Left kidney (tissue), 2 donors: ENCODE measurements around the gene PDE1A. TPM values are rescaled to one million over a fixed set of nuclear protein-coding genes. Genes with fewer than 3 reads are reported as not detected.

ENCODE experiments used
- DNase-seq: peaks from one replicate; pipeline ENCODE4 v3.0.0-alpha.2; 2013
- polyA plus RNA-seq: library from polyadenylated mRNA; unstranded; fragments of 120-200 nt; gene quantifications from one replicate; pipeline ENCODE4 v1.2.1, GENCODE V29; 2013; ENCODE audit not compliant: insufficient read length

PDE1A gene
- polyA plus RNA-seq, 1 donor = 24.0 TPM

GRCh38 chr2:182133195-182133891 lies 293.5 kb downstream of the PDE1A start:
- DNase-seq = no peak

GRCh38 chr2:182132605-182133004 lies 294.2 kb downstream of the PDE1A start:
- no peak for DNase-seq

DNA sequence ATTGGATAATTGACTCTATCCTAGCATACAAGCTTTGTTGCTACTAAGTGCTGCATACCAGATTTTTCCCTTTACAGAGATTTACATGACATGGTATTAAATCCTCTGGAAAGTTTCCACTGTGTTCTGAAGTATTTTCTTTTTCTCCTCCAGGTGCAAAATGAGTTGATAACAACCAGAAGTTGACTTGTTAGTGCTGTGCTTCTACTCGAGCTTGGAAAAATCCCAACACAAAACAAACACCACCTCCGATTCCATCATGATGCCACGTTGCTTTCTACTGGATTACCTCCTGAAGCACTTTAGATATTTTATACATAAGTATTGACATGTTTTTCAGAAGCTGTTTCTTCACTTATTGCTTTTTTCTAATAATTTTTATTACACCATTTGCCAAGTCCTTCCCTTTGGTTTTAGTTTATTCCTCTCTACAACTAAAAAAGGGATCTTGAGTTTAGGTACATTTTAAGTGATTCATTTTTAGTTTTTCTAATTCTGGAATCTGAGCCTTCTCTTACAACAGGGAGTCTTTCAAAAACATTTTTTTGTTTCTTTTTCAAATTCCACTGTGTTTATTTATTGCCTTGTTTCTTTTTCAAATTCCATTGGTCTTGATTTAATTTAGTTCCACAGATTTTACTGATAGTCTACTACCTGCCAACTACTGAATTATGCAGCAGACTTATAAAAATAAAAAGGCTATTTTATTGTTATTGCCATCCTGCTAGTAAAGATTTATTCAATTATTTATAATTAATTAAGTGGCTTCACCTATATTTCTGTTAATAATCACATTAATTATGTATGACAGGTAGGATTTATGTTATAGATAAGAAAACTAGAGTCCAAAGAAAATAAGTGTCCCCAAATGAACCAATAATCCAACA lies 297.8 kb downstream of the PDE1A start:
- no peak for DNase-seq

GRCh38 chr2:182117196-182117595 lies 309.6 kb downstream of the PDE1A start:
- no peak for DNase-seq

DNA sequence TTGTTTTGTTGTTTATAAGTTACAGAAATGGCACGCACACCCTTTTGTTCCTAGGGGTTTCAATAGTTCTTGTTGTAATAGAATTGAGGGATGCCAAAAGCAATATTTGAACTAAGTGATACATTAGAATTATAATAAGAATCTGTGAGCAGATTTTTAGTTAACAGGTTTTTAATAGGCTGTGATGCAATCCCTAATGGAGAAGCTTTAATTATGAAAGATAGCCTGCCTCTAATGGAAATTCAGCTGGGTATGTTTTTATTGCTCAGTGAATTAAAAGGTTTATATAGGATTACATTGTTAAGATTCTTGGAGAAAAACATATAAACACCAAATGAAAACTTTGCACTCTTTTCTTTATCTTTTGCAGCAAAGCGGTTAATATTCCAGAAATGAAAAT lies 310.1 kb downstream of the PDE1A start:
- no peak for DNase-seq

- DNase-seq = no peak
Measured at GRCh38 chr2:182115258-182115657, 311.6 kb downstream of the PDE1A start.

DNA sequence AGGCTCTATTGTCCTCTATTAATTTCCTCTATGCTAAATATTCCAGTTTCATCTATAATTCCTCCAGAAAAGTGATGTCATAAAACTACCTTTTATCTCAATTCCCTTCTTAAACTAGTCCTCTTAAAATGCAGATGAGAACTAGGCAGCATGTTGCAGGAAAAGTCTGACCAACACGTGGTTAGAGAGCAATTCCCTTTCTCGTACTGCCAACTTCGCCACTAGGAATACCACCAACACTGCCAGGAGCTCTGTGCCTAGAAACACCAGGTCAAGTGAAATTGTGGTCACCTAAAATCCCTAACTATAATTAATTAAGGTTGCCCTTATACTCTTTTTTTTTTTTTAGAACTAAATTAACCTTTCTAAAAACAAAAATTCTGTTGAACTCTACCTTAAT lies 313.5 kb downstream of the PDE1A start:
- DNase-seq = no peak

GRCh38 chr2:182110347-182110746 lies 316.5 kb downstream of the PDE1A start:
- no peak for DNase-seq

DNA sequence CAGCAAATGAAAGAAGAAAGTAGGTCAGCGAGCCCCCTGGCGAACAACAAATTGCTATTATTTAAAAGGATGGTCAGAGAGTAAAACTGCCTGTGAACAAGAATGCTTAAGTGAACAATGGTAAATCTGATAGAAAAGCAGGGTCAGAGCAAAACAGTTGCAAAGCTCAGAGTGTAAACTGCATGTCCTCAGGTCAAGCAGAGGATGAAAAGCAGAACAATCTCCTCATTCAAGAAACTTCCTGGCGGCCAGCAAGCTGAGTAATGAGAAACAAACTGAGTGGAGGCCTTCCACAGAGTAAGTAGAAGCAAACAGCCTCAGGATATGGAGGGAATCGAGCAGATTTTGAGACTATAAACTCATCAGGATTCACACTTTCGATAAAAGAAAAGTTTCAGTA lies 323.3 kb downstream of the PDE1A start:
- DNase-seq = no peak

GRCh38 chr2:182101263-182101662 lies 325.6 kb downstream of the PDE1A start:
- DNase-seq = no peak

- DNase-seq = no peak
Measured at GRCh38 chr2:182098648-182099047, 328.2 kb downstream of the PDE1A start.

DNA sequence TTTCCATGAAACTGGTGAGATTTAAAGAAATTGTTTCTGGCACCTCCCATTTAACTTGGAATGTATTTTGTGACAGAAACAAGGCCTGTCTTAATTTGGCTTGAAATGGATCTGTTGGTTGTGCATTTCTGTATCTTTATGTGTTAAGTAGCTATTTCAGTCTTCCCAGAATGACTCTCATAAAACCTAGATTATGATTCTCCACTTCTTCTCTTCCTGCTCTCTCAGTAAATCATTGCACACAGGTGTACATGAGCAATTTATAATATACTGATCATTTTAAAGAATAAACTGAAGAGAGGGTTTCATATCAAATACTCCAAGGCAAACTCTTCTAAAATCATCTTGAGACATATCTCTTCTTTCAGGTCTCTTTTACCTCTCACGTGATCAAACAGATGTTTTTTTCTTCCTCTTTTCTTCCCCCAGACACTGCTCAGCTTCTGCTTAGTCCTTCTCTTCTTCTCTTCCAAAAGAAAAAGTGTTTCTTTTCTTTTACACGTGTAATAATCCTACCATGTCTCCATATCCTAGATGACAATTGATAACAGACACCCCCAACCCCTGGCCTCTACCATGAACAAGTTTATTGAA lies 329.2 kb downstream of the PDE1A start:
- no peak for DNase-seq

DNA sequence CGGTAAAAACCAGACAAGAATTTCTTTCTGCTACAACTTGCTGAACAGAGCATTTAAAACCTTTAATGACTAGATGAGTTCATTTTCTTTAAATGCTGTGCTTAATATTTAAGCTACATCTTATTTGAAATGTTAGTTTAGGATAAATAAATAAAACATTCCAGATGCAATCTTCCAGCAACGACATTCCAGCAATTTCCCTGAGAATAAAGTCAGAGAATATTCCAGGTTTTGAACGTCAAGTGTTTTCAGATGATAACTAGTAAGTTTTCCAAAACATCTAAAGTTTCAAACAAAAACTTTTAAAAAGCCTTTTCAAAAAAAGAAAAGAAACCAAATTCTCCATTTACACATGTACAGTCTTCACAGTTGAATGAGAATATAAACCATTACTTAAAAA lies 336.4 kb downstream of the PDE1A start:
- DNase-seq = no peak
